ENCODE data around the gene THSD7A.

THSD7A gene

DNA sequence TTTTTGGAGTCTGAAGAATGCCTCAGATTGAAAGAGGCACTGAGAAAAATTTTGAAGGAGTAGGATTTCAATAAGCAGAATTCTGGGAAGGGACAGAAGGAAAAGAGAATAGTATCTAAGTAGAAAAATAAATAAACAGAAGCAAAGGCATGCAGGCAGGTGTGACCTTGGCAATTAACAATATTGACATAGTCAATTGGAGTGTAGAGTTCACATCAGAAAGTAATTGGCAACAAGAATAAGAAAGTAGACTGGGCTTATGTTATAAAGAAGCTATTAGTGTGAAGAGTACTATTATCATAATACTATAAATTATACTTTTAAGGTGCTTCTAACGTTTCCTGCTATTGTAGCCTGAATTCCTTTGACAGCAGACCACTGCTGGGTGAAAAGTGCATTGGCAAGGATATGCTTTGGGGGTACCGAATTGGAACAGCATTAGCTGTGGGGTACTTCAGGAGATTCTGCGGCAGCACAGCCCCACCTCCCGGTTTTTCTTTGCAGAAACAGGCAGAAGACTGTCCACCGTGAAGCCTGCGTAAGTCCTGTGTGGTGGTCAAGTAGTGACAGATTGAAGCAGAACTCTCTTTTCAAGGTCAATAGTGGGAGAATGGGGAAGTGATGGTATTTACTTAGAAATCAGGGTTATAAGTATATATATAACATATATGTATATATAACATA lies 357.0 kb downstream of the THSD7A start:
- no peaks in the 10 kb centered on the region for H3F3A ChIP-seq (ENCODE audit: insufficient read depth, low read length)
- no peak overlapping the region for H2AFZ ChIP-seq (ENCODE audit: low read length)
- no peaks in the 10 kb centered on the region for H3K27me3 ChIP-seq (replicated peaks; ENCODE audit: insufficient read depth, low read length)
- H3K4me1 ChIP-seq (ENCODE audit: low read length) = no peaks in the 10 kb centered on the region
- H3K79me2 ChIP-seq (ENCODE audit: low read length) = no peaks in the 10 kb centered on the region
- no peak overlapping the region for H3K4me2 ChIP-seq (ENCODE audit: low read depth, low read length)
- H3K36me3 ChIP-seq (replicated peaks; ENCODE audit: insufficient read depth, low read length) = no peaks in the 10 kb centered on the region
- H3K9ac ChIP-seq (ENCODE audit: low read length) = no peak overlapping the region
- H4K20me1 ChIP-seq (ENCODE audit: insufficient read depth, low read length) = no peaks in the 10 kb centered on the region; the same call in 1 of the 2 replicates
- no peak overlapping the region for H3K27ac ChIP-seq (ENCODE audit: low read length)
- H3K9me3 ChIP-seq (replicated peaks; ENCODE audit: insufficient read depth, low read length) = no peaks in the 10 kb centered on the region
- H3K9me2 ChIP-seq (replicated peaks; ENCODE audit: insufficient read depth, low read length) = no peaks in the 10 kb centered on the region
- no peak for TF ChIP-seq EZH2phosphoT487 (IDR thresholded peaks at IDR 0.05; ENCODE audit: low read length)
- no peak overlapping the region for H3K4me3 ChIP-seq (ENCODE audit: low read length)
- DNase-seq = no peak

DNA sequence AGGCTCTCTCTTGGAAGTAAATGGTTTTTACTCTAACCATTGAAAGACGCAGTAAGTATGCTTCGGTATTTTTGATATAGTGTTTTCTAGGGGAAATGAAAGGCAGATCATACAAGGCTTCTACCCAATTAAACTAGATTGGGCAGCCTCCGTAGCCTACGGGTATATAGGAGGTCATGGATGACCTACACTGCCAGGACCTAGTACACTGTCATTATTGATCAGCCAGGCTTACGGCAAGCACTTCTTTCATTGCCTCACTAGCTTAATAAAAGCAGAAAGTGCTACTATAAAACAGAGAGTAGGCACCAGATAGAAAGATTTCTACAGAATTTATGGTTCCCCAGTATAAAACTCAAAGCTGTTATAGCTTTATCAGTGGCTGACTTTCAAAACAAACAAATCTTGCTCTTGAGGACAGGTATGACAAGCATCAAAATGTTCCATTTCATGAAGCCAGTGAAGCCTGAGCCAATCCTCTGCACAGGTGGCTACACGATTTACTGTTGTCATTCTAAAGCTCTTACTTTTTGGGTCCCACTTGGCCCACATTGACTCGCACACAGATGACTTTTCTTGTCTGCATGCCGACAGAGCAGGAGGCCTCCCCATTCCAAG lies 358.1 kb downstream of the THSD7A start:
- no peak overlapping the region for H3K4me3 ChIP-seq (ENCODE audit: low read length)
- H3K27ac ChIP-seq (ENCODE audit: low read length) = no peak overlapping the region
- H3K27me3 ChIP-seq (replicated peaks; ENCODE audit: insufficient read depth, low read length) = no peaks in the 10 kb centered on the region
- H3K4me1 ChIP-seq (ENCODE audit: low read length) = no peaks in the 10 kb centered on the region
- TF ChIP-seq, protein P1, sequence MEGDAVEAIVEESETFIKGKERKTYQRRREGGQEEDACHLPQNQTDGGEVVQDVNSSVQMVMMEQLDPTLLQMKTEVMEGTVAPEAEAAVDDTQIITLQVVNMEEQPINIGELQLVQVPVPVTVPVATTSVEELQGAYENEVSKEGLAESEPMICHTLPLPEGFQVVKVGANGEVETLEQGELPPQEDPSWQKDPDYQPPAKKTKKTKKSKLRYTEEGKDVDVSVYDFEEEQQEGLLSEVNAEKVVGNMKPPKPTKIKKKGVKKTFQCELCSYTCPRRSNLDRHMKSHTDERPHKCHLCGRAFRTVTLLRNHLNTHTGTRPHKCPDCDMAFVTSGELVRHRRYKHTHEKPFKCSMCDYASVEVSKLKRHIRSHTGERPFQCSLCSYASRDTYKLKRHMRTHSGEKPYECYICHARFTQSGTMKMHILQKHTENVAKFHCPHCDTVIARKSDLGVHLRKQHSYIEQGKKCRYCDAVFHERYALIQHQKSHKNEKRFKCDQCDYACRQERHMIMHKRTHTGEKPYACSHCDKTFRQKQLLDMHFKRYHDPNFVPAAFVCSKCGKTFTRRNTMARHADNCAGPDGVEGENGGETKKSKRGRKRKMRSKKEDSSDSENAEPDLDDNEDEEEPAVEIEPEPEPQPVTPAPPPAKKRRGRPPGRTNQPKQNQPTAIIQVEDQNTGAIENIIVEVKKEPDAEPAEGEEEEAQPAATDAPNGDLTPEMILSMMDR (IDR thresholded peaks at IDR 0.05; ENCODE audit: low read length) = no peak
- TF ChIP-seq EZH2phosphoT487 (IDR thresholded peaks at IDR 0.05; ENCODE audit: low read length) (no peak), EZH2 (optimal IDR thresholded peaks at IDR 0.05; ENCODE audit: low read depth, low read length) (no peak)
- no peaks in the 10 kb centered on the region; the same call in 1 of the 2 replicates for H4K20me1 ChIP-seq (ENCODE audit: insufficient read depth, low read length)
- H3K9me2 ChIP-seq (replicated peaks; ENCODE audit: insufficient read depth, low read length) = no peaks in the 10 kb centered on the region
- no peaks in the 10 kb centered on the region for H3F3A ChIP-seq (ENCODE audit: insufficient read depth, low read length)
- DNase-seq = no peak
- no peak overlapping the region for H3K4me2 ChIP-seq (ENCODE audit: low read depth, low read length)
- H3K9me3 ChIP-seq (replicated peaks; ENCODE audit: insufficient read depth, low read length) = no peaks in the 10 kb centered on the region
- no peak overlapping the region for H2AFZ ChIP-seq (ENCODE audit: low read length)
- H3K36me3 ChIP-seq (replicated peaks; ENCODE audit: insufficient read depth, low read length) = no peaks in the 10 kb centered on the region
- H3K9ac ChIP-seq (ENCODE audit: low read length) = no peak overlapping the region
- no peaks in the 10 kb centered on the region for H3K79me2 ChIP-seq (ENCODE audit: low read length)

DNA sequence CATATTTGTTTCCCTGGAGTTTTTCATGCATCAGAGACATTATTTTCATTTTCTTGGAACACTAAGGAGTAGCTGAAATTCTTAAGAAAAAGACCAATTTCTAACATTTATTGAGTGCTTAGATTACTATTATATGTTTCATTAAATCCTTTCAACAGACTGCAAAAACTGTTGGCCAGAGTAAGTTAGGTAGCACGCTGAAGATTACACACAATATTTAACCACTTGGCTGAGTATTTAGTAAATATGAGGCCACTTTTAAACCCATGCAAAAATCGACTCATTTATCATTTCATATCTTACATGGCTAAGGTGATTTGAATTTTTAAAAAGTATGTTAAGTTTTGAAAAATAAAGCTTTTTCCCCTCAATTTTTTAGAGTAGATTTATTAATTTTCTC lies 358.8 kb downstream of the THSD7A start:
- H3K4me2 ChIP-seq (ENCODE audit: low read depth, low read length) = no peak overlapping the region
- DNase-seq = no peak
- H2AFZ ChIP-seq (ENCODE audit: low read length) = no peak overlapping the region
- no peak overlapping the region for H3K27ac ChIP-seq (ENCODE audit: low read length)
- H3K27me3 ChIP-seq (replicated peaks; ENCODE audit: insufficient read depth, low read length) = no peaks in the 10 kb centered on the region
- no peaks in the 10 kb centered on the region for H3F3A ChIP-seq (ENCODE audit: insufficient read depth, low read length)
- H3K79me2 ChIP-seq (ENCODE audit: low read length) = no peaks in the 10 kb centered on the region
- H3K4me1 ChIP-seq (ENCODE audit: low read length) = no peaks in the 10 kb centered on the region
- no peak for TF ChIP-seq EZH2 (optimal IDR thresholded peaks at IDR 0.05; ENCODE audit: low read depth, low read length)
- TF ChIP-seq, protein P1 (IDR thresholded peaks at IDR 0.05; ENCODE audit: low read length) = no peak
- no peak for TF ChIP-seq EZH2phosphoT487 (IDR thresholded peaks at IDR 0.05; ENCODE audit: low read length)
- no peaks in the 10 kb centered on the region for H3K9me2 ChIP-seq (replicated peaks; ENCODE audit: insufficient read depth, low read length)
- H3K9ac ChIP-seq (ENCODE audit: low read length) = no peak overlapping the region
- no peaks in the 10 kb centered on the region; the same call in 1 of the 2 replicates for H4K20me1 ChIP-seq (ENCODE audit: insufficient read depth, low read length)
- H3K36me3 ChIP-seq (replicated peaks; ENCODE audit: insufficient read depth, low read length) = no peaks in the 10 kb centered on the region
- no peak overlapping the region for H3K4me3 ChIP-seq (ENCODE audit: low read length)
- no peaks in the 10 kb centered on the region for H3K9me3 ChIP-seq (replicated peaks; ENCODE audit: insufficient read depth, low read length)

- Histone ChIP-seq H2AFZ (ENCODE audit: low read length) (no peak overlapping the region), H3F3A (ENCODE audit: insufficient read depth, low read length) (no peaks in the 10 kb centered on the region), H3K4me2 (ENCODE audit: low read depth, low read length) (no peak overlapping the region), H3K9me3 (replicated peaks; ENCODE audit: insufficient read depth, low read length) (no peaks in the 10 kb centered on the region), H3K27me3 (replicated peaks; ENCODE audit: insufficient read depth, low read length) (no peaks in the 10 kb centered on the region), H3K79me2 (ENCODE audit: low read length) (no peaks in the 10 kb centered on the region), H3K9me2 (replicated peaks; ENCODE audit: insufficient read depth, low read length) (no peaks in the 10 kb centered on the region), H3K27ac (ENCODE audit: low read length) (no peak overlapping the region), H4K20me1 (ENCODE audit: insufficient read depth, low read length) (no peaks in the 10 kb centered on the region; the same call in 1 of the 2 replicates), H3K36me3 (replicated peaks; ENCODE audit: insufficient read depth, low read length) (no peaks in the 10 kb centered on the region), H3K9ac (ENCODE audit: low read length) (no peak overlapping the region), H3K4me1 (ENCODE audit: low read length) (no peaks in the 10 kb centered on the region), H3K4me3 (ENCODE audit: low read length) (no peak overlapping the region)
- no peak for DNase-seq
- TF ChIP-seq EZH2phosphoT487 (IDR thresholded peaks at IDR 0.05; ENCODE audit: low read length) (no peak), EZH2 (optimal IDR thresholded peaks at IDR 0.05; ENCODE audit: low read depth, low read length) (no peak)
- TF ChIP-seq, protein P1 (IDR thresholded peaks at IDR 0.05; ENCODE audit: low read length) = no peak
Observed at GRCh38 chr7:11472646-11473045, 359.4 kb downstream of the THSD7A start.
